Fibroblast of skin of left quadriceps (primary cell): ENCODE results near the gene ACBD6.

Source experiments
- DNase-seq, 2 experiments: peaks; one replicate each; pipeline ENCODE4 v3.0.0-alpha.2; 2013; ENCODE audit warnings: low read depth in 2 of 2

Gene ACBD6

DNA sequence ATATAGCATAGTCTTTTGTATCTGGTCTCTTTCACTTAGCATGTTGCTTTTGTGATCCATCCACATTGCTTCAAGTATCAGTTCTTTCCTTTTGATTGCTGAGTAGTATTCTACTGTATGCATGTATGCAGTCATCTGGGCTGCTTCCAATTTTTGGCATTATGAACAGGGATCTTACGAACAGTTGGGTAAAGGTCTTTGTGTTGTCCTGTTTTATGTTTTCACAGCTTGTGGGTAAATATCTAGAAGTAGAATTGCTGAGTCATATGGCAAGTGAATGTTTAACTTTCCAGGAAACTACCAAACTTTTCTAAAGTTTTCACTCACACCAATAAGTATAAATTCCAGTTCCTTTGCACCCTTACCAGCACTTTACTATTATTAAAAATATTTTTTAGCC is 211.4 kb downstream of the ACBD6 start:
- DNase-seq, result no peak

DNA sequence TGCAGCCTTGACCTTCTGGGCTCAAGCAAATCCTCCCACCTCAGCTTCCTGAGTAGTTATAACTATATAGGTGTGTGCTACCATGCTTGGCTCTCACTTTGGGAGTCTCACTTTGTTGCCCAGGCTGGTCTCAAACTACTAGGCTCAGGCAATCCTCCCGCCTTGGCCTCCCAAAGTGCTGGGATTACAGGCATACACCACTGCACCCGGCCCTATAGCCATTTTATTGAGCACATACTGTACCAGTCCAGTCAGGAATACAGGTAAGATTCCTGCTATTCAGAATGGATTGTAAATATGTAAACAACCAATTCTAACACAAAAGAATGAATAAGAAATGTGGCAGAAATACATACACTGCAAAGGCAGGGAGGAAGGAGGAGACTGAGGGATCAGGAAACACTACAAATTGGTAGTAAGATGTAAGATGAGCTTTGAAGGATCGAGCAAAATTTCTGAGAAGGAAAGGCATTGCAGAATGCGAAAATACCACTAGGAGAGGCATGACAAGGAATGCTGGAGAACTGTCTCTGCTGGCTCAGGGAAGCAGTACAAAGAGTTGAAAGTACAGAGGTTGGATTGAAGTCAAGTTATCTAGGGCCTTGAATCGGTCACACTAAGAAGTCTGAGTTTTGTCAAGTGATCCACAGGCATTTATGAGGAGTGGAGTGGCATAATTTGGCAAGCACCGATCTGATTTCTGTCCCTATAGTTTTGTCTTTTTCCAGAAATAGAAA is 211.9 kb downstream of the ACBD6 start:
- DNase-seq, result no peak

GRCh38 chr1:180288940-180289339 is 213.4 kb downstream of the ACBD6 start:
- no peak for DNase-seq

DNA sequence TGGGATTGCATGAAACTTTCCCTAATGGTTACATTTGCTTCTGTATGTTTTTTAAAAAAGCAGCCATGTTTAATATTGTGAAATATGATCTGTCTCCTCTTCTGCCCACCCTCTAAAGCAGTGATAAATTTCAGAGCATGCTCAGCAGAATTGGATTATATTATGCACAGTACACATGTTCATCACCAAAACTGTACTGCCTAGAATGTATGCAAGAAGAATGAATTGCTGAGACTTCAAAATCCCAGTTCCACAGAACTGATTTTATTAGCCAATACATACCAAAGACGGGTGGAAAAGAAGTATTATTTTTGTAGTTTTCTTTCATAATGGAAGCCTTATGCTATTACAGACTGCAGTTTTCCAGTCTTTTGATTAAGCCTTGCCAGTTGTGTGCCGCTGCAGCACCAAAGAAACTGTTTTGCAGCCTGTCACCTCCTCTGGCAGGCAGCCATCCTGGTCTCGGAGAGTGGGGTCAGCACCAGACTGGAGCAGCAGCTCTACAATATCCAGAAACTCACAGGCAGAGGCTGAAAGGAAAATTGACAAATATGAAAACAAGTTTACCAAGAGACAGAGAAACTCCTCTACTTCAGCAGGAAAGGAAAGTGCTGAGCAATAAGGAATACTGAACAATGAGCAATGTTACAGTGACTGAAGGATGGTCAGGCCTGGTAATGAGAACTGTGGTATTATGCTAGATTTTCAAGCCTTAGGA is 214.2 kb downstream of the ACBD6 start:
- DNase-seq, result no peak

- DNase-seq, result no peak
Measured at GRCh38 chr1:180286417-180286816, 216.0 kb downstream of the ACBD6 start.

DNA sequence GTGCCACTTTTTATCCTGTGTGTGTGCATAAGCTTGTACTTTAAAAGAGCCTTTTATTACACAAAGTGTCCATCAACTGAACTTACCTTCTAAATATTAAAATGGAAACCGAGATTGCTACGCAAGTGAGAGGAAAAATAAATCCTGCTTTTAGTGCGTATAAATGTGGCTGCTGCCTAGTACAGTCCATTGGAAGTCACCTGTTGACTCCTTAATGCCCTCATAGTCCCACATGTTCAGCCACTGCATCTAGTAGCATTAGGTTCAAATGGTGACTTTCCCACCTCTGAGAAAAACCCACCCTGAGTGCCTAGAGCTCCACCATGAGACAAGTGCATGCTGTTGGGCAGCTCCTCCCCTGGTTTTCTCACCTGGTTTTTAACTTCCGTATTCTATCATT is 219.3 kb downstream of the ACBD6 start:
- DNase-seq, result no peak

DNA sequence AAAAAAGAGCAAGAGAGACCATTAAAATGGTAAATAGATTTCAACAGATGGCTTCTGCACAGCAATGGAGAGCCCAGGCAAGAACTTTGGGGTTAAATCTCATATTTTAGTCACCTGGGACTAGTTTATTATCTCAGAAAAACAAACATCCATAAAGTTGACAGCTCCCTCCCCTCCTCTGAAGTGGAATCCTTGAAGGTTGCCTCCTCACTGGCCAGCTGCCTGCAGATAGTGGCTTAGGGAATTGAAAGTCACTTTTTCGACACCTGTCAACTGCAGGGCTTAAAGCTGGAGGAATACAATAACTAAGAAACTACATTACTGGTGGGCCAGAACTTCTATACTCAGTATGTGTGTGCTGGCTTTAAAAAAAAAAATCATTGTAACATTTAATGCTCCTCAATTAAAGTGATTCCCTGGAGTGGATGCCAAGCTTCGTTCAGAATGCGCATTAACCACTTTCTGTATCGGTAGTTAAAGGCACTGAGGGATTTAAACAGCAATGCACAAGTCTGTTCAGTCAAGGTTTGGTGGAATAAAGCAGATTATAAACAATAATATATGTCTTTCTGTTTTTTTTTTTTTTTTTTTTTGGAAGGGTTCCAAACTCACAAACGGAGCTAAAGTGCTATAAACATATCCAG is 219.9 kb downstream of the ACBD6 start:
- no peak for DNase-seq

- no peak for DNase-seq
Measured at GRCh38 chr1:180281490-180281889, 220.9 kb downstream of the ACBD6 start.

DNA sequence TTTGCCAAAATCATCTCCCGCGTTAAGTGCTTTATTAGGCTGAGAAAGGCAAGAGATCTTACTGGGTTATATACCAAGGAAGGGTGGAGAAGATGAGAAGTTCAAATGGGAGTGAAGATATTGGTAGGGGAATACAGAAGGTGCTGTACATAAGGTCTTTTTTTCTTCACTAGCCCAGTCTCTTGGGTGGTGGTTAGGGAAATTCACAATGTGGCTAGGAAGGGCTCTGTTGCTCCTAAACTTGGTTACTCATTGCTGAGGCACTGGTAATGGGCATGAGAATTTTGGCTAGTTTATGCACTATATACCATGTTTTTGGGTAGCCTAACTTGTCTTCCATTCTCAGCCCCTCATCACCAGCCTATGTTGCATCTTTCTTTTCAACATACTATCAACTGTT is 221.8 kb downstream of the ACBD6 start:
- no peak for DNase-seq

GRCh38 chr1:180279651-180280050 is 222.7 kb downstream of the ACBD6 start:
- no peak for DNase-seq

- DNase-seq, result no peak
Measured at GRCh38 chr1:180278596-180279395, 223.6 kb downstream of the ACBD6 start.

GRCh38 chr1:180278194-180278515 is 224.2 kb downstream of the ACBD6 start:
- no peak for DNase-seq

GRCh38 chr1:180277476-180278193 is 224.7 kb downstream of the ACBD6 start:
- no peak for DNase-seq

DNA sequence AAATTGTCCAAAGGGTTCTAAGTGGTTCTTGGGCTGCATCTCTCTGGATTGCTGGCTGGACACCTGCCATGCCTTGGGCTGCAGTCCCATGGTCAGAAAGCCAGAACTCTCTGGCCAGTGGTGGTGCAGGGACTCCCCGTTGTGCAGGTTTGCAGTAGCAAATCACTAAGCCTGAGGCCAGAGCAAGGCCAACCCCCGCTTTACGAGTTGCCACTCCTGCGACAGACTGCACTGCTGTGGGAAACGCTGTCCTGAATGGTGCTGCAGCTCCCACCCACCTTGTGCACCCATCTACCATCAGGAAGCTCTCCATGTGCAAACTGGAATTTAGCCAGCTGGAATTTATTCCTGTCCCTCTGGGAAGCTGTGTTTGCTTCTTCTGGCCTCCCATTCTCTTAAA is 226.7 kb downstream of the ACBD6 start:
- no peak for DNase-seq

DNA sequence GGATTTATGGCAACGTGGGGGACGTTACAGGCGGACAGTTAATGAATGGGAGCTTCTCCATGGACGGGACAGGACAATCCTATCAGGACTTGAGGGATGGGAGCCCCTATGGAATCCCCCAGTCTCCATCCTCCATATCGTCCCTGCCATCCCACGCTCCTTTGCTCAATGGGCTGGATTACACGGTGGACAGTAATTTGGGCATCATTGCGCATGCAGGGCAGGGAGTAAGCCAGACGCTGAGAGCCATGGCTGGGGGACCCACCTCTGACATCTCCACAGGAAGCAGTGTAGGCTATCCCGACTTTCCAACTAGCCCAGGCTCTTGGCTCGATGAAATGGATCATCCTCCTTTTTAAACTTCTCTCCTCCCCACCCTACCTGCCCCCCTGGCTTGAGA is 228.2 kb downstream of the ACBD6 start:
- no peak for DNase-seq

GRCh38 chr1:180273066-180273465 is 229.3 kb downstream of the ACBD6 start:
- no peak for DNase-seq

DNA sequence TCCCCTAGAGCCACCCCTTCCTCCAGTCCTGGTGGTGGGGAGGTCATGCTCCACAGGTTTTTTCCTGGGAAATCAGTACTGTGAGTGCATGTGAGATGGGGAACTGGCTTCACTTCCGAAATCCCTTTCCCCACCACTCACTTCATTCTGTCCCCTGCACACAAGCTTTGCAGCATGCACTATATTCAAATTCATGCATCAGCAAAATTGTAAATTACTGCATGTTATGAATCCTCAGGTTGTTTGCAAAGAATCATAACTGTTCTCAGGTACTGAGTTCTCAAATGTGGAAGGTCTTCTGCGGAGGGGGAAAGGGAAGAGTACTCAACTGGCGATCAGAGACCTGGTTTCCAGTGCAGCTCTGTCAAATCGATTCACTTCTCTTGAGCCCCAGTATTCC is 230.0 kb downstream of the ACBD6 start:
- no peak for DNase-seq

DNA sequence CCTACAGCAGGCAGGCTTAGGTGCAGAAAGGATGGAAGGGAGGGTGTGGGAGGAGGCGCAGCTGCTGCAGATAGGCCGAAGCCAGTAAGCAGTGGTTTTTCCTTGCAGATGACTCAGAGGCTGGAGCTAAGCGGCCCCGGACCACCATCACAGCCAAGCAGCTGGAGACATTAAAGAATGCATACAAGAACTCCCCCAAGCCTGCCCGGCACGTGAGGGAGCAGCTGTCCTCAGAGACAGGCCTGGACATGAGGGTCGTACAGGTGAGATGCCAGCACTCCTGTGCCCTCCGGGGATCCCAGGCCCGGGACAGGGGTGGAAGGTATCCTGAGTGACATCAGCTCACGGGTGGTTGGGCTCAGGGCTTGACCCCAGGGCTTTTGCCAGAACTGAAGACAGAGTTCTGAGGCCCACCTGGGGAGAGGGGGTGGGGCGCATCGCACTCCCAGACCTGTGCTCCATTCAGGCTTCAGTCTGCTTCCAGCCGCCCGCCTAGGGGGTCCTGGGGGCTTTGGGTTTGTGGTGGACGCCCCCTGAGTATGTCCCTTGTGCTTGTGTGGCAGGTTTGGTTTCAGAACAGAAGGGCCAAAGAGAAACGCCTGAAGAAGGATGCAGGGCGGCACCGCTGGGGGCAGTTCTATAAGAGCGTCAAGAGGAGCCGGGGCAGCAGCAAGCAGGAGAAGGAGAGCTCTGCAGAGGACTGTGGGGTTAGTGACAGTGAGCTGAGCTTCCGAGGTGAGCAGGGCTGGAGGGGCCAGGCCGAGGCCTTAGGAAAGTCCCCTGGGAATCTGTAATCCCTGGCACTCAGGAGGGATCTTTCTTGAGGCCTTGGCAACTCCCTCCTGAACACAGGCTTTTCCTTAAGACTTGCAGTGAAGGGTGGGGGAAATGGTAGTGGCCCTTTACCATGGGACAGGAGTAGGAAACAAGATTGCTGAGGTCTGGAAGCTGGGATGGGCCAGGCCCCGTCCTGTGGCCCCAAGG is 230.8 kb downstream of the ACBD6 start:
- peak; percentile 28 to 38 for DNase-seq

DNA sequence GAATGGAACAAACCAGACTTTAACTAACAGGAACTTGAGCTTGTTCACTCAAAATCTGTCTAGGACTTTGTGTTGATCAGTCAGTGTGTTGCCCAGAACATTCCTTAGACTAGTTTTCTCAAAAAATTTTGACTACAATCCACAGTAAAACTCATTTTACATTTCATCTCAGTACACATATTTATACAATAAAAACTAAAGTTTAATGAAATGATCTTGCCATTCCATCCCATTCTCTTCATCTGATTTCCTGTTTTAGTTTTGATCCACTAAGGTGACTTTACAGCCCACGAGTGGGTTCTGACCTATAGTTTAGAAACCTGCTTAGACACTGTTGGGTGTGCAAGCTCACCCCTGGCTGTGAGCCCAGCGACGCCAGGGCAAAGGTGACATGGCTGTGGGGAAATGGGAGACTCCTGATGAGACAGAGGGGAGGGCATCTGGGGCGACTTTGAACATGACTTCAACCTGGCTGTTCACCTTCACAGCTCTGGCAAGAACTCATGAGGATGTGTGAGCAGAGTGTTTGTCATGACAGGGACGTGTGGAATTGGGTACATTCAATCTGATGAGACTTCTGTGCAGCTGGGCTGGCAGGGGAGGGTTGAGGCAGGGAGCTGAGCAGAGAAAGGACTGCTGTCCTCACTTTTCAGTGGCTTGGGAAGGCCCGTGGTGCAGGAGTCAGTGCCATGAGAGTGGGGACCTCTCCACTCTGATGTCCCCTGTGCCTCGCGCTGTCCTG is 231.7 kb downstream of the ACBD6 start:
- DNase-seq, result no peak
